ENCODE results near the gene HBZ.

HBZ gene

GRCh38 chr16:180101-180675 is 27.7 kb downstream of the HBZ start, which contains the start of gene HBQ1:
TSS of gene HBQ1 (plus strand) at chr16:180459. CDS start at chr16:180487, 28 bp downstream.
- peak; percentile 7 to 22 for TF ChIP-seq CTCF (IDR thresholded peaks at IDR 0.05)
- intact Hi-C loops (cut with DNase I; ENCODE audit: low total_unique reads), result loop anchor here (2.0 kb wide), 1 partner anchor 73 kb away; no protein-coding TSS in a partner anchor
- Histone ChIP-seq H3K27me3 (peaks cover 0 to 53% of the 10 kb centered on the region in 2 donors), H3K9me3 (no peaks in the 10 kb centered on the region), H3K4me1 (peaks cover 10 to 25% (median 19%) of the 10 kb centered on the region in 4 donors), H3K4me3 (peak within 1 kb of the TSS; percentile 21 to 36), H3K27ac (no peak within 1 kb of the TSS), H3K36me3 (peaks cover 0 to 4% (median 0%) of the 10 kb centered on the region in 3 donors)
- no peak for DNase-seq

- intact Hi-C loops (cut with DNase I; ENCODE audit: low total_unique reads), result loop anchor here (2.0 kb wide), 1 partner anchor 74 kb away; no protein-coding TSS in a partner anchor
- H3K27me3 ChIP-seq, result peaks cover 0 to 47% of the 10 kb centered on the region in 2 donors
- DNase-seq, result peak in 1 of 2 donors; percentile 81
Measured at GRCh38 chr16:180681-181564, 28.5 kb downstream of the HBZ start.

GRCh38 chr16:181565-182021 is 29.1 kb downstream of the HBZ start:
- peaks cover 10 to 23% (median 18%) of the 10 kb centered on the region in 4 donors for H3K4me1 ChIP-seq
- intact Hi-C loops (cut with DNase I; ENCODE audit: low total_unique reads), result loop anchor here (2.0 kb wide), 1 partner anchor 75 kb away; no protein-coding TSS in a partner anchor
- H3K9me3 ChIP-seq, result no peaks in the 10 kb centered on the region
- H3K27ac ChIP-seq, result no peak overlapping the region
- H3K27me3 ChIP-seq, result peaks cover 0 to 44% of the 10 kb centered on the region in 2 donors
- DNase-seq, result peak in 1 of 2 donors; percentile 53
- peak; percentile 94 to 95 for TF ChIP-seq CTCF (IDR thresholded peaks at IDR 0.05)
- peaks cover 0 to 9% (median 0%) of the 10 kb centered on the region in 3 donors for H3K36me3 ChIP-seq
- H3K4me3 ChIP-seq, result peak overlapping the region in 1 of 2 donors; percentile 21

More at GRCh38 chr16:180681-181564, 28.5 kb downstream of the HBZ start:
- Histone ChIP-seq H3K27ac (no peak overlapping the region), H3K36me3 (peaks cover 0 to 9% (median 0%) of the 10 kb centered on the region in 3 donors), H3K4me1 (peaks cover 10 to 24% (median 19%) of the 10 kb centered on the region in 4 donors), H3K4me3 (peak overlapping the region; percentile 21 to 36), H3K9me3 (no peaks in the 10 kb centered on the region)
- TF ChIP-seq CTCF (IDR thresholded peaks at IDR 0.05), result no peak

GRCh38 chr16:183005-183404 is 30.6 kb downstream of the HBZ start:
- intact Hi-C loops (cut with DNase I; ENCODE audit: low total_unique reads), result no loop called here
- no peak for DNase-seq
- H3K27me3 ChIP-seq, result peaks cover 0 to 33% of the 10 kb centered on the region in 2 donors
- H3K27ac ChIP-seq, result no peak overlapping the region
- H3K4me3 ChIP-seq, result no peak overlapping the region
- H3K9me3 ChIP-seq, result no peaks in the 10 kb centered on the region
- no peak for TF ChIP-seq CTCF (IDR thresholded peaks at IDR 0.05)
- H3K4me1 ChIP-seq, result peaks cover 10 to 21% (median 16%) of the 10 kb centered on the region in 4 donors
- H3K36me3 ChIP-seq, result peaks cover 9 to 20% (median 9%) of the 10 kb centered on the region in 3 donors

GRCh38 chr16:185213-185612 is 32.8 kb downstream of the HBZ start:
- DNase-seq, result no peak
- TF ChIP-seq CTCF (IDR thresholded peaks at IDR 0.05), result no peak
- H3K27me3 ChIP-seq, result peaks cover 0 to 11% of the 10 kb centered on the region in 2 donors
- no peak overlapping the region for H3K4me3 ChIP-seq
- peaks cover 10 to 16% (median 13%) of the 10 kb centered on the region in 4 donors for H3K4me1 ChIP-seq
- intact Hi-C loops (cut with DNase I; ENCODE audit: low total_unique reads), result no loop called here
- peaks cover 27 to 40% (median 28%) of the 10 kb centered on the region in 3 donors for H3K36me3 ChIP-seq
- H3K9me3 ChIP-seq, result no peaks in the 10 kb centered on the region
- H3K27ac ChIP-seq, result no peak overlapping the region
